GM23248 (cell line): Measurements from ENCODE around the gene CASP3.

Experiments
- EZH2 ChIP-seq: fragments of 200-600 bp; sonication (generic); IDR thresholded peaks from 2 replicates; pipeline ENCODE4 v1.6.1; 2018; ENCODE audit warnings: antibody characterized with exemption, mild to moderate bottlenecking; ENCODE audit not compliant: insufficient read depth, poor library complexity, severe bottlenecking
- EZH2phosphoT487 ChIP-seq: fragments of 200-600 bp; sonication (generic); IDR thresholded peaks from 2 replicates; pipeline ENCODE4 v1.6.1; 2018; ENCODE audit warnings: antibody characterized with exemption, moderate library complexity, mild to moderate bottlenecking, low read depth; ENCODE audit not compliant: insufficient read depth

DNA sequence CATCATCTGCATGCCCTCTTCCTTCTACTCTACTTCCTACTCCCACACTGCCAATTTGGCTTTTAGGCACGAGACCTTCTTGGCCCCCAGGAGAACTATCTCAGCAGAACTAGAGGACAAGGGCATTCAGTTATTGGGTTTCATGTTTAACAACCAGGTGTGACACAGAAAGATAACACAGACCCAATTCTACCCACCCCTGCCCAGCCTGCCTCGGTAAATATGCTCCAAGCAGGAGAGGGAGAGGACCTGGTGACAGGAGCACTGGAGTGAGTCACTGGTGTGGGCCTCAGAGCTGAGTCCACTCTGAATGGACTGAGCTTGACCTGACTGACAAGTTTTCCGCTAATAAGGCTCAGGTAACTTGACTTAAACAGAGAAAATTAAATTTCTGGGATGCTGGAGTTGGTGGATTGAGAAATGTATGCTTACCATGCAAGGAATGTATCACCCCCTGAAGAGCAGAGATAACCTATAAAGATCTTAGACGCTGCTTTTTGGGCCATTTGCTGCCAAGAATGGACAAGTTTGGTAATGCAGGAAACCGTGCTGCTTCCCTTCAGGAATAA lies 52.5 kb downstream of the CASP3 start:
- no peak for TF ChIP-seq EZH2
- no peak for TF ChIP-seq EZH2phosphoT487
